ENCODE measurements around the gene GP5.

GP5 gene, protein sequence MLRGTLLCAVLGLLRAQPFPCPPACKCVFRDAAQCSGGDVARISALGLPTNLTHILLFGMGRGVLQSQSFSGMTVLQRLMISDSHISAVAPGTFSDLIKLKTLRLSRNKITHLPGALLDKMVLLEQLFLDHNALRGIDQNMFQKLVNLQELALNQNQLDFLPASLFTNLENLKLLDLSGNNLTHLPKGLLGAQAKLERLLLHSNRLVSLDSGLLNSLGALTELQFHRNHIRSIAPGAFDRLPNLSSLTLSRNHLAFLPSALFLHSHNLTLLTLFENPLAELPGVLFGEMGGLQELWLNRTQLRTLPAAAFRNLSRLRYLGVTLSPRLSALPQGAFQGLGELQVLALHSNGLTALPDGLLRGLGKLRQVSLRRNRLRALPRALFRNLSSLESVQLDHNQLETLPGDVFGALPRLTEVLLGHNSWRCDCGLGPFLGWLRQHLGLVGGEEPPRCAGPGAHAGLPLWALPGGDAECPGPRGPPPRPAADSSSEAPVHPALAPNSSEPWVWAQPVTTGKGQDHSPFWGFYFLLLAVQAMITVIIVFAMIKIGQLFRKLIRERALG

DNA sequence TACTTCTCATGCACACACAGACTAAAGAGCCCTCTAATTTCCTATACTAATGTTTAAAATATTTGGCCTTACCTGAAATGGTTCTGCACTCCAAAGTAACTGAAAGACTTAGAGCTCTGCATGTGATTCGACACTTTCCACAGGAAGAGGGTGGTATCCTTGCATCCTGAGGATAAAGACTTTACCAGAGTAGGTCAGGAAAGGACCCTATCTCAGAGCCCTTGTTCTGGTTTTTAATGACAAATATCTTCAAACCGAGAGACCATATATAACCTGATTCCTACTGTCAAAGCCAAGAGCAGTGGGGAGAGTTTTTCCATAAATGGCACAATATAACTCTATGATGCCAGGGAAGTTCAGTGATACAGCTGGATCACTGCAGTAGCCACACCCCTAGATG is at the start of gene GP5:
Gene GP5 (minus strand): TSS at position 101 of the 400 bp plus-strand sequence. CDS start 984 bp downstream, outside the sequence.
- DNase-seq (ENCODE audit: low read depth), result no peak

DNA sequence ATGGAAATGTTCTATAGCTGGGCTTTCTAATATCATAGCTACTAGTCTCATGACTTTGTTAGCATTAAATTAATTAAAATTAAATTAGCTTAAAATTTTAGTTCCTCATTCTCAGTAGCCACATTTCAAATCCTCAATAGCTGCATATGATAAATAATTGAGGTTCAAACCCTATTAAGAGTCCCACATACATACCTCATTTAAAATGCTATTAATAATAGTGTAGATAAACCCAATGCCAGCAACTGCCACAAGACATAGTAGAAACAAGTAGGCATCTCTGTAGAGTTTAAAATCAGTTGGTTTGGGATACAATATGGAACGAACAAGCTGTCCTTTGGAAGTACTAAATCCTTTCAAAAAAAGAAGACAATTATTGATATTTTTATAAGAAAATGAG is 48.6 kb upstream of the GP5 start:
- DNase-seq (ENCODE audit: low read depth), result no peak

DNA sequence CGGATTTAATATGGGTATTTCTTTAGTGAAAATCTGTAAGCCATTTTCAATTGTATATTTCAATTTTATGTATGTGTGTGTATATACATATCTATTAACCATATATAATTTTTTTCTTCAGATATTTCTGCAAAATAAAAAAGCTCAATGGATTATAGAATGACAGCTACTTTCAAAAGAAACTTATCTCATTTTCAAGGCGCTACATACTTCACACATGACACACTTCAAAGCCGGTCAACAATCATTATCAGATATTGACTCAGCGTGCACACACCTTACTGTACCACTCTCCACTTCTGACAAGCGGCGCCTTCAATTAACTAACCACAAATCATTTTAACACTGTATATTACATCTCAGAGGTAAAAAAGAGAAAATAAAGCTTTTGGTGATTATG is 48.1 kb upstream of the GP5 start:
- no peak for DNase-seq (ENCODE audit: low read depth)

DNA sequence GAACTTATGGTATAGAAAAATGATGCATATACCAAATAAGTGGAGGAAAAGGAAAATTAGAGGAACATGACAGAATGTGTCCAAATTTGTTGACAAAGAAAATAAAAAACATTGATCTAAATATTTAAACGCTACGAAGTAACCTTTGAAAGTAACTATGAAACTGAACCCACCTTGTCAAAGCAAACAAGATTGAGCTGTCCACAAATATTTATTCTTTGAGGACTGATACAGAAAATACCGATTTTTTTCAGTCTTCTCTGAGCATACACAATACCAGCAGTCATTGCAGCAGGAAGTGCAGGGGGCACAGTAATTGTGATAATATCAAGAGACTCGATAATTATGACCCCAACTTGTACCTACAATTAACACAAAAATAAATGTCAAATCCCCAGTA is 47.7 kb upstream of the GP5 start:
- DNase-seq (ENCODE audit: low read depth), result no peak

DNA sequence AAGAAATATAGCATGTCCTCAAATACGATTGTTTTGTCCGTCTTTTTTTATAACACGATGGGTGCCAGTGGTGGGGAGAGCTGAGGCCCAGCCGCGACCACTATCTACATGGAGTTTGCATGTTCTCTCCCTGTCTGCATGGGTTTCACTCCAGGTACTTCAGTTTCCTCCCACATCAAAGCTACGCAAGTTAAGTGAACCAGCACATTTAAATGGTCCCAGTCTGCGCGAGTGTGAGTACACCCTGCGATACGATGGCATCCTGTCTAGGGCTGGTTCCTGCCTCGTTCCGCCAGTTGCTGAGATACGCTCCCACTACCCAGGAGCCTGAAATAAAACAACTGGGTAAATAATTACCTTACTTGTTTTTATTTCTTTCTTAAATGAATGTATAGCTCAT is 47.1 kb upstream of the GP5 start:
- no peak for DNase-seq (ENCODE audit: low read depth)

DNA sequence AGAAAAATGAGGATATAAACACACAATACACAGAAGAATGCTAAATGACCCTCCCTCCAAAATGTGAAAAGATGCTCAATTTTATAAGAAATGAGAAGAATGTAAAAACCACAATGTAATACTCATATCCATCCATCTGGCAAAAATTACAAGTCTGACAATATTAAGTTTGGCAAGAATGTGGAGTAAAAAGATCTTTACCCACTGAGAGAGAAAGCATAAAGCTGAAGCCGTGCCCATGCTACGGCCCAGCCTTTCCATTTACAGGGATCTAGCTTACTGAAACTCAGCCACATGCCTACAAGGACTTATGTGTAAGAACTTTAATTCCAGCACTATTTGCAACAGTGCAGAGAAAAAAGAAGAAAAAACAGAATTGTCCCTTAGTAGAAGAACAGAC is 44.8 kb upstream of the GP5 start:
- peak; percentile 7 for DNase-seq (ENCODE audit: low read depth)

DNA sequence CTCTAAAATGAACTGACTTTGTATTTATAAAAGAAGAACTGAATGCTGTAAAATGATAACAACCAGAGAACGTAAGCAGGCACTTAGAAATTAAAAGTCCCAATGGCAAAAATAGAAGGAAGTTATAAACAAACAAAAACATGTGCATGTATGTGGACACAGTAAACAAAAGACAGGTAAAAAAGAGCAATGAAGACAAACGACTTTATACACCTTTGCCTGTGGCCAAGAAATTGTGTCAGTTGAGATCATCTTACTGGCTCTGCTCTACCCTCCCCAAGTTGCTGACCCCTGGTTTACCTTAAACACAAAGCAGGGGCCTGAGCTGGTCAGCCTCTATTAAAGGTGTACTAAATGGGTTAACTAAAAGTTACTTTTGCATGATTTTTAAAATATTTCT is 41.7 kb upstream of the GP5 start:
- DNase-seq (ENCODE audit: low read depth), result no peak

DNA sequence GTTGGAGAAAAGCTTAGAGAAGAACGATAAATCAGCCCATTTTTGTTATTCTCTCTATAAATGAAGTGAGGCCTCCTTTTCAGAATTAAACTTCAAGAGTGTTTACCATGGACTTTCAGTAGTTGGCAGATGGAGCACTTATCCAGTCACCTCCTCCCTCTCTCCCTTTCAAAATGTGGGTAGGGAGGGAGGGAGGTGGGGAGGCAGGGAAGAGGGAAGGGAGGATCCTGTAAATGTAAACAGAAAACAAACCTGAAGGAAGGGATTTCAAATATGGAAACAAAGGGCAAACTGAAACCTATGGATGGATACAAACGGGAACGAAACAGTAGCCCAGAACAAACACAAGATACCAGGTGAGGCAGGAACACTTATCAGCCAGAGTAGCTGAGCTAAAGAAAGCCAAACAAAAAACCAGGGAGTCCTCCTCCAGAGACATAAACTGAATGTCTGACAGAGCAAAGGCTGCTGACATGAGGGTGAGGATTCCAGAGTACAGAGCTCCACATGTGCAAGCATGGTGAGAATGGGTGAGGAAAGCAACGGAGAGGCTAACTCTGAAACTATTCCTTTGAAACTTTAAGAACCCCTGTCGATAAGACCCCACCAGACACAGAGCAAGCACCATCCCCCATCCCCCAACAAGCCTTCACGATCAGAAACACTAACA is 41.0 kb upstream of the GP5 start:
- DNase-seq (ENCODE audit: low read depth), result no peak

DNA sequence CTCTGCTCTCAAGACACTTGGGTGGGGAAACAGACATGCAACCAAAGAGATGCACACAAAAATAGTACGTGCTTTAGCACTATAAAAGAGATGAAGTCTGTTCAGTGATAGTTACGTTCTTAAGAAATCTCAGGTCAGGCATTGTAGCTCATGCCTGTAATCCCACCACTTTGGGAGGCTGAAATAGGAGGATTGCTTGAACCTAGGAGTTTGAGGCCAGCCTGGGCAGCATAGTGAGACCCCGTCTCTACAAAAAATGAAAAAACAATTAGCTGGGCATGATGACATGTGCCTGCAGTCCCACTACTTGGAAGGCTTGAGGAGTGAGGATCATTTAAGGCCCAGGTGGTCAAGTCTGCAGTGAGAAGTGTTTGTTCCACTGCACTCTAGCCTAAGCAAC is 35.4 kb upstream of the GP5 start:
- DNase-seq (ENCODE audit: low read depth), result no peak

DNA sequence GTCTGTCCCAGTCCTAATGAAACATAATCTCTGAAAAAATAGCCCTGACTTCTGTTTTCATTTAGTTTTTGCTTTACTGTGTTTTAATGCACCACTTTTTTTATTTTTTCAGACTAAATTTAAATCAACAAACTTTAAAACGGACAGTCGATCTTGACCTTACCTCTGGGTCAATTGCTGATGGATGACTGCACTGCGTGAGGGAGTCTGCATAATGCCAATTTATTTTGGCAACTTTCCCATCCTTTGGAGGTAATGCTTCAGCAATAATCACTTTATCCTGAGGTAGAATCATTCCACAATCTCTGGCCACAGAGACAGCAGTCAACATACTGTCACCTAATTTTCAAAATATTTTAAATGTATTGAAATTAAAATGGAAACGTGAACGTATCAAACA is 32.5 kb upstream of the GP5 start:
- DNase-seq (ENCODE audit: low read depth), result no peak

DNA sequence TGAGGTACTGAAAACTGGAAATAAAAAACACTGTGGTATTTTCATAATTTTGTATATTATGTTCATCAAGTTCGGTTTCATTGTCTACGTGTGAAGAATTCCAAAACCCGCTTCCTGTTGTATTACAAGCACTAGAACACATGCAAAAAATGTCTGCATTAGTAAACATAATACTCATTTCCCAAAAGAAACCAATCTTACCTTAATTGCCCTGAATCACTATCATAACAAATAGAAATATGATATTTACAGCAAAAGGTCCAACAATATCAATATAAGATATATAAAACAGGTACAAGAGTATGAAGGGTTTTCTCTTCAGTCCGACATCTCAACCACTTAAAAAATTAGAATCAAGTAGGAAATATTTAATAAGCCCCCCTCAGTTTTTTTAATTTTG is 26.3 kb upstream of the GP5 start:
- no peak for DNase-seq (ENCODE audit: low read depth)

DNA sequence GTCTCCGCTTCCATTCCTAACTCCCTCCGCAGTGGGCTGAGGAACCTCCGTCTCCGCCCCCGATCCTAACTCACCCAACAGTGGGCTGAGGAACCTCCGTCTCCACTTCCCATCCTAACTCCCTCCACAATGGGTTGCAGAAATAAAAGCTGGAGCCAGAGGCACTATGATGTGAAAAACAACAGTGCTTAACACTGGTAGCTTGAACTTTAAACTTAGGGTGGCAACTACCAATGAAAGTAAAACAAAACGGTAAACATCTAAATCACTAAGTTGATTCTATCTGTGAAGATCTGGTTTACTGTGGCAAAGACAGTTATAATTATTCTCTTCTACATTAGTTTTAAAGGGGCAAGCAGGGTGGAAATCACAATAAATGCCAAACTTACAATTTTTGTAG is 25.9 kb upstream of the GP5 start:
- DNase-seq (ENCODE audit: low read depth), result no peak

DNA sequence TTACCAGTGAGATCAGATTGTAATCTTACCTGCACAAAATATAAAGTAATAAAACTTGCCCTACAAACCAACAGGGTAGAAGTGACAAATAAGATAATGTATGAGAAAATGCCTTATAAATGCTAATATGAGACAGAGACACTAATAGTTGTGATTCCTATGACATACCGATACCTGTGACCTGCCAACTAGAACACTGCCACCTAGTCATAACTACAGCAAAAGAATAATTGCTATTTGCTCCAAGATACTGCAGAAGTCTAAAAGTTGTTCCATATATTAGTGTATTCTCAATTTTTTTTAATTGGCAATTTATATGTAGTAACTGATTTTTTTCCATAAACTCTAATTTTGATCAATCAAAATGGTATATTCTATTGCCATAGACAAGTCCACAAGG is 25.3 kb upstream of the GP5 start:
- no peak for DNase-seq (ENCODE audit: low read depth)

DNA sequence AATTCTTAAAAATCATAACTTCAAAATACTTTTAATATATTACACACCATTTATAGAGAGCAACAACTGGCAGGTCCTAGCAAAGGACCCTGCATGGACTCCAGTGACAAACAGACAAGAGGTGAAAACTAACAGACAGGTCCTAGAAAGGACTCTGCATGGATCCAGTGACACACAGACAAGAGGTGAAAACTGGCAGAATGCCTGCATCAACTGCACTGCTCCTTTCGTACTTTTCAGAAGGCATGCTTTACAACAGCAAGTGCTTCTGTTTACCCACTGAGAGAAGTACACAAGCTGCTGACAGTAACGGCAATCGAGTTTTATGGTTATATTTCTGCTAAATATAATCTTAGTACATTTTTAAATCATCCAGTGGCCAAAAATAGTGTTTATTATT is 24.3 kb upstream of the GP5 start:
- DNase-seq (ENCODE audit: low read depth), result peak; percentile 25

DNA sequence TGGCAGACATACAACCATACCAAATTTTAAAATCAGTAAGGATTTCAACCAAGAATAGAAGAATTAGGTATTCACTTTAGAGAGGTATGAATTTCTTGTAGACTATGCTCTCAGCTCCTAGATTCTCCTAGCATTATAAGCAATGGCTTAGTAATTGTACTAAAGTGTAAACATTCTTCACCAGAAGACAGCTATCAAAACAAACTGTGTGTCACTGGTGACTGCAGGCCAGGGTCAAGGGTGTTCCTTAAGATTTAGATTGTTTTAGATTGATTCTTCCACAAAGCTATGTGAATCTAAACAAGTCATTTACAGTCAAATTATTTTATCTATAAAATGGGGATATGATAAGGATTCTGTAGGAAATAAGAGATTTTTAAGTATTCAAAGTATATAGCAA is 23.1 kb upstream of the GP5 start:
- DNase-seq (ENCODE audit: low read depth), result peak; percentile 71

DNA sequence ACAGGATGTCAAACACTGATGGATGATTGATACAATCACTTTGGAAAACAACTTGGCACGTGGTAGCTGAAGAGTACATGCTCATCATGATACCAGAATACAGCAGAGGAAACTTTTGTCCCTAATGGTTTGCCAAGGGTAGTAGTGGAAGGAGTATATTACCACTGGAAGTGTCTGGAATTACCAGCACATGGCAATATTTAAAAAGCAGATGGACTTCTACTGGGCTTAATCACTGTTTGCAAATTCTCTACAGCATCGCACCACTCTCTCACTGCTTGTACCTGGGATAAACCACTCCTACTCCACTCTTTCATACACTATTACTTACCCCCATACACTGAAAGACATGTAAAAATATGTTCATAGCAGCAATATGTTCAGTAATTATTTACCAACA is 19.6 kb upstream of the GP5 start:
- DNase-seq (ENCODE audit: low read depth), result no peak

DNA sequence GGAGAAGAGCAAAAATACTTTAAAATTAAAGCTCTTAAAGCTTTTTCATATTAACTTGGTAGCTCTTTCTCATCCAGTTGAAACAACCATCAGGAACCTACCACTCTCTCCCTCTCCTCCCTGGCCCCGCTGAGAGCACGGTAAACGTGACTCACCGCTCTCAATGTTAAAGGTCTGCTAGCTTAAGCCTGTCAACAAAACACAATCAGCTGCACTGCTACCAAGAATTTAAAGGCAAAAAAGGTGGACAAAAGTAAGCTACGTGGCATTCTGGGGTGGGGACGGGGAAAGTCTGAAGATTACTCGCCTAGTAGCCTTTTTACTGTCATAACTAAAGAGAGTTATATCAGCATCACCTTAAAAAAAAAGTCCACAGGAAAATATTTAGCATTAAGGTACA is 8.4 kb upstream of the GP5 start:
- DNase-seq (ENCODE audit: low read depth), result peak; percentile 84

DNA sequence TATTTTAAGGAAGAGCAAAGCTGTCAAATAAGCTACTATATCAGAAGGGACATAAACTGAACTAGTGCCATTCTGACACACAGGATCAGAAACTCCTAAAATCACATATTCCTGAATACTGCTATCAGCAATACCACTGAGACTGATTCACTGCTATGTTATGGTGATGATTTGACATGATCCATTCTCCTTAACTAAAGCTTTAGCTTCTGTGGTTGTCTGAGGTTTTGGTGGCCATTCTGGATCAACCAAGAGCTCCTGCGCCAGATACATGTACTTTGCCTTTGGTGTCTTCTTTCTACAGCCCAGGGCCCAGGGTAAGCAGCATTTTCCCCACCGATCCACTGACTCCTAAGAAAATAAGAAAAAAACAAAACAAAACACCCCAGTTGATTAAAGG is 6.7 kb upstream of the GP5 start:
- peak; percentile 30 for DNase-seq (ENCODE audit: low read depth)

DNA sequence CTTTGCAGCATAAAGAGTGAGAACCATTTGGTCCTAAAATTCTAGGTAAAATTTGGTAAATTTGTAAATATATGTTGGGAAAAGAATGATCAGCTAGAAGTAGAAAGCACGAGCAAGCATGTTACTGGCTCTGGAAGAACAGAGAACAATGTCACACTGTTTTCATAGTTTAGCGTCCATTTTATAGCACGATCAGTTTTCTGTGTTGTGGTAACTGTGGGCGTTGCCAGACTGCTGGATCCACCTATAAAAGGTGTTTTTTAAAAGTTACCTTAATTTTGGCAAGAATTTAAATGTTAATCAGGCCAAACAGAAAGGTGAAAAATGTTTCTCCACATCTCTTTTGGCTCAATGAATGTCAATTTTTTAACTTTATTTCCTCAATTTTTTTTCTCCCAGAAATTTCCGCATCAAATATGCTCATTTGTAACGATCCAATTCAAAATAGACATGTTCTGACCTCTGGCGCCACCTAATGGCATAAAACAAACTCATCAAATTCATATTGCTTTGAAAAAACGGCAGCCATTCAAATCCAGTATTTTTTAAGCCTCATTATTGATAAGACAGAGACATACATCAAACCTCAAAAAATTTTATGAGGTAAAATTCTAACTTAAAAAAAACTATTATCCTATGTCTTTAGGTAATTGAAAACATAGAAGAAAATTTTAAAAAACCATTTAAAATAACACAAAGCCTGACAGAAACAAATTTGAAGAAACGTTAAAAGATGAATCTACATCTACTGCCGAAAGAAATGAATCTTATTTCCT is 5.5 kb upstream of the GP5 start:
- DNase-seq (ENCODE audit: low read depth), result peak; percentile 59

DNA sequence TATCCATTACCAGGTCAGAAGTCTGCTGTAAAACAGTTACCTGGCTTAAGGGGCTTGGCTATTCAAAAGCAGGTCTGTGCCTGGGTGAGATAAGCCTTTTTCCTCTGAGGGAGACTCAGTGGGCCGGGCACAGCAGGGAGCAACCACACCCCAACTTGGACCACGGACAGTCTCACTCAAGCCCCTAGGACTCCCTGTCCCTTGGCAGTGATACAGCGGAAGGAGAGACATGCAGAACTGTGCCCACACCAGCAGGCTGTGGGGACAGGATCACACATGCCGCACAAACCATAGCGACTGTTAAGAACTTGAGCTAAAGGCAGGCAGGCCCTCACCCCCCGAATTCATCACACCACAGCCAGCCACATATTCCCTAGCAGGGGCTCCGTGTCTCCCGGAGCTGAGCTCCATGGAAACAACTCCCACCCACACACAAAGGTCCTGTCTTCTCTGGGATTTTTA is 2.8 kb upstream of the GP5 start:
- DNase-seq (ENCODE audit: low read depth), result no peak

DNA sequence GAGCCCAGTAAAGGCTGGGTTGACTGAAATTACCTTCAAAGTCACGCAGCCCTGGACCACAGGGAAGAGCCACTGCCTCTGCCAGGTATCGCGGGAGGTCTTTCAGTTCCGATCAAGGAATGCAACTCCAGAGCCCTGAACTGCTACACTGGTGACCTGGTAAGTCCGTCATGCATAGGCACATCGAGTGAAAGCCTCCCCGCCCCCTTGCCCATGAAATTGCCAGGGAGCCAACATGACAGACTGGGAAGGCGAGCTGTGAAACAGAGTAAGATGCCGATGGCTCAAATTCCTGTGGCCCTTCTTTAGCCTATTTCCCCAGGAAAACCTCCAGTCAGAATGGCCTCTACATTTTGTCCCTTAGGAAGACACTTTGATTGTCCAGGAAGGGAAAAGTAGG is 2.3 kb upstream of the GP5 start:
- no peak for DNase-seq (ENCODE audit: low read depth)

DNA sequence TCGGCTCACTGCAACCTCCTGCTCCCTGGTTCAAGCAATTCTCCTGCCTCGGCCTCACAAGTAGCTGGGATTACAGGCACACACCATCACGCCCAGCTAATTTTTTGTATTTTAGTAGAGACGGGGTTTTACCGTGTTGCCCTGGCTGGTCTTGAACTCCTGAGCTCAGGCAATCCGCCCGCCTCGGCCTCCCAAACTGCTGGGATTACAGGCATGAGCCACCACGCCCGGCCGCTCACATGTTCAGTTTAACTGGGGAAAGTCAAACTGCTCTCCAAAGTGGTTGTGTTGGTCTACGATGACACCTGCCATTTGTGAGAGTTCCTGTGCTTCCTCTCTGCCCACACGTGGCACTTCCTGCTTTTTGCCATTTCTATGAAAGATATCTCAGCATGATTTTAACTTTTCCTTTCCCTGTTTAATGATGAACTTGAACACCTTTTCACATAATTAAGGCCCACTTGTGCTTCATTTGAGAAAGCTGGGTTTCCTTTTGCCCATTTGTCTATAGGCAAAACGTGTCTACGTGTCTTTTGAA is 877 bp upstream of the GP5 start:
- DNase-seq (ENCODE audit: low read depth), result no peak

Measured in iris pigment epithelial cell (primary cell).